A549 (cell line): ENCODE data around the gene PPP2R3A.

Source experiments
- CEBPB ChIP-seq, 2 experiments: fragments of >200 bp in 1 of 2; sonication (Bioruptor Twin) in 1 of 2; formaldehyde crosslinking in 1 of 2; IDR thresholded peaks; 2 replicates each; pipeline ENCODE4 v1.6.1; 2012 to 2016
- CTCF ChIP-seq: fragments of >200 bp; sonication (Bioruptor Twin); formaldehyde crosslinking; IDR thresholded peaks from 3 replicates; pipeline ENCODE4 v1.5.1; 2016
- JUN ChIP-seq, 2 experiments: fragments of >200 bp; sonication (Bioruptor Twin); formaldehyde crosslinking; IDR thresholded peaks; 2 replicates in 1 of 2; 3 replicates in 1 of 2; pipeline ENCODE4 v1.6.1; 2016 to 2017
- KDM5A ChIP-seq: fragments of 200-600 bp; sonication (generic); IDR thresholded peaks from 2 replicates; pipeline ENCODE4 v1.6.1; 2016; ENCODE audit warnings: antibody characterized with exemption, mild to moderate bottlenecking
- MAX ChIP-seq: IDR thresholded peaks from 2 replicates; pipeline ENCODE4 v1.6.1; 2012
- PBX3 ChIP-seq: IDR thresholded peaks from 2 replicates; pipeline ENCODE4 v1.6.1; 2012
- POLR2A ChIP-seq: IDR thresholded peaks from 2 replicates; pipeline ENCODE4 v1.6.1; 2012; ENCODE audit warnings: mild to moderate bottlenecking, low read length

- TF ChIP-seq CEBPB (IDR thresholded peaks at IDR 0.05) (no peak), CTCF (no peak), MAX (no peak), KDM5A (no peak), PBX3 (no peak), POLR2A (no peak), JUN (IDR thresholded peaks at IDR 0.05) (no peak)
These were observed 176.4 kb downstream of the PPP2R3A start for GRCh38 chr3:136141891-136142290.
